Right ventricle myocardium inferior (tissue), 1 donor: Measurements from ENCODE around the gene SRPX. TPM values are rescaled to one million over a fixed set of nuclear protein-coding genes. Genes with fewer than 3 reads are reported as not detected.

Experiments
- ATAC-seq: fragments of 200-7000 bp; cut with Tn5 transposase; one replicate; pipeline ENCODE4 v1.9.1; 2020; ENCODE audit warnings: mild to moderate bottlenecking, moderate library complexity
- DNase-seq: peaks from one replicate; pipeline ENCODE4 v3.0.0; 2021; ENCODE audit errors: missing footprints
- intact Hi-C: fragments of 100-400 bp; cut with DNase I; formaldehyde crosslinking; loops from one replicate; pipeline ENCODE4 v1.11.0; 2022
- total RNA-seq: library from RNA; stranded (reverse); fragmentation: NEBNext Ultra II Directional; extraction: Animal tissue kit (Norgen Biotek cat#: 25700); gene quantifications from one replicate; pipeline ENCODE4 v1.2.1, GENCODE V29; 2021
- donor health status: DM: no; HTN: yes; CAD: no; lungs with severe emphysema.

SRPX gene
- total RNA-seq, 1 donor from 2014 or later: 63.8 TPM

DNA sequence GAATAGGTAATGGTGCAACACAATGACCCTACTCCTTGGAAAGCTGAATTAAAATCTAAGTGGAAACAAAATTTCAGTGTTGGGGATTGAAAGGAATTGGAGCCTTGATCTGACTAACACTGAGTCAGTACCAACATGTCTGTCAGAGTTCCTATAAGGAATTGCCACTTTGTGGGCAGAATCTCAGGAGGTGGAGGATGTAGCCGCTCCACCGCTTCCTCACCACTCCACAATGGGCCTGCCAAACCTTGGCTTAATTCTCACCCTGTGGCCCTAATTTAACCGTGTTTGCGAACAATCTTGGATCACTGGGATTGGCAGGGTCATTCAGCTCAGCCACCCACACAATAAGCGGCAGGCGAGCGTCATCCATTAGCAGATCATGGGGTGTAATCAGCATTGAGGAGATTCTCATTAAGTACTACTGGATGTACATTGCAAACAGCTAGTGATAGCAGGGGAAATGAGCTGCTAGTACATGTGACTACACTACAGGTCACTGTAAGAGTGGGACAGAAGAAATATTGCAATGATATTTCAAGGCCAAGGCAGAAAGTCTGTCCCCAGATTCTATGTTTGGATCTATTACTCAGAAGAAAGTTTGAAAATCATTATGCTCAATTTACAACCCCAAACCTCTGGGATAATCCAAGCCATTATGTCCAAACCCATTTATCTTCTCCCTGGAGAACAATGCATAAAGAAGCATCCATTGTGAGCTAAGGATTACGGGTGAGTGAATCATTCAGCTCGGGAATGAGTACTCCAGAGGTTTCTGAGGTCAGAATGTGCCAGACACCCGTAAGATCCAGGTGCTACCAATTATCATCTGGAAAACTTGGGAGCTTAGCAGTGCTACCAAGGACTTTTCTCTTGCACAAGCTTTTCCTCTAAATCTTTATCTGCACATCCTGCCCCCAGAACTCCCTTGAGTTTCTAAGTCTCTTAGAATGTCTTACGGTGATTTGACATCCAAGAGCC is 5.8 kb downstream of the SRPX start:
- intact Hi-C loops: no loop called here
- ATAC-seq: peak; percentile 84
- DNase-seq: no peak

DNA sequence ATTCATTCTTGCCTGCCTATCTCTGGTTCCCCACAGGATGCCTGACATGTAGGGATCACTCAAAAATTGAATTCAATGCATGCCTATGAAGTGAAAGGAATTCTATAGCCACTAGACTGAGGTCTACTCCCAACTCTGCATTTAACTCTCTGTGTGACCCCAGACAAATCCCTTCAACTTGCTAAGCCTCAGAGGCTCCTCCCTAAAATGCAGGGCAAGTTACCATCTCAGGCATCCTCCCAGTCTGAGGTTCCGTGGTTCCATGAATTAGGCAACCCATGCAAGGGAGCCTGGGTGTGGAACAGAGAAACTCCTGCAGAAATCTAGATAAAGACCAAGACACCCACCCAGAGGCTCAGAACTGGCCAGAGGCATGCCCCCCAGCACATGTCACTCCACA is 6.6 kb downstream of the SRPX start:
- ATAC-seq: no peak
- intact Hi-C loops: no loop called here
- DNase-seq: no peak

DNA sequence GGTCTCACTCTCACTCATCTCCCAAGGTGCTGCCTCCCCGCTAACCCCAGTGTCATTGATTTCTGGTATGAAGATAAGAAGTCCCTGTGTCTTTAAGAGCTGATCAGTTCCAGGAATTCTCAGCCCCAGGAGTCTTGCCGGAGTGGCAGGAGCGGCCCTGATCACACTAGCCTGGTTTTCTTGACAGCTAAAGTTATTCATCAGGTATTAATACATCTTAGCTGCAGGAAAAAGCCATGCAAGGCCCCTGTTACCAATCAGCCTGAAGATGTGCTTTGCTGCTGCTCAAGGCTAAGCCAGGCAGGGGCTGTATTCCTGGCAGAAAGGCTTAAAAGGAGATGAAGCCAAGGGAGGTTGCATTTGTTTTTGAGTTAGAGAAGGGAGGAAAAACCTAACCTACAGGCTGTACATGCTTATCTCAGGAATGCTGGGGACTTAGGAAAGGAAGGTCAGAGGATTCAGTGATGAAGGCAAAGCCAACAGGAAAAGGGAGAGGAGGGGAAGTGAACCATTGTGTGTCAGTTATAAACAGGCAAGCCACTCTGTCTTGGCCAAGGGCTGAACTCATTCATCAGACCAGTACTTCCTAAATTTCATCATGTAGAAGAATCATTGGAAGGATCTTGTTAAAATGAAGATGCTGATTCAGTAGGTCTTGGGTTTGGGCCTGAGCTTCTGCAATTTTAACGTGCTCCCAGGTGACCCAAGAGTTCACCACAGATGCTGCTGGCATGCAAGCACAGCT is 8.6 kb downstream of the SRPX start:
- DNase-seq (no peak), ATAC-seq (no peak)
- intact Hi-C loops: no loop called here

DNA sequence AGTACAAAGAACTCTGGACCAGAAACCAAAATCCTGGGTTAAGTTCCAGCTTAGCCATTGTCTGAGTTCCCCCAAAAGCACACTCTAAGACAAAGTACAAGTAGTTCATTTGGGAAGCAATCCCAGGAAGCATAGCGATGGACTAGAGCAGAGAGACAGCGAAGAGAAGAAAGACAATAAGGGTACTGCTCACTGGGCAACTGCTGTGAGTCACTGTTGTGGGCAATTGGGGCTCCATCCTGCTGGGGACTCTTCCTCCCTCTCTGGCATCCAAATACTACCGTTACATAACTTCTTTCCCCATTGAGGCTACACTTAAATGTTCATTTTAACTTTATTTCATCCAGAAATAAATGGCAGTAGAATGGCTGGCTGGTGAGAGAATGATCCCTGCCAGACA is 14.1 kb downstream of the SRPX start:
- no peak for DNase-seq
- ATAC-seq: no peak
- intact Hi-C loops: no loop called here

DNA sequence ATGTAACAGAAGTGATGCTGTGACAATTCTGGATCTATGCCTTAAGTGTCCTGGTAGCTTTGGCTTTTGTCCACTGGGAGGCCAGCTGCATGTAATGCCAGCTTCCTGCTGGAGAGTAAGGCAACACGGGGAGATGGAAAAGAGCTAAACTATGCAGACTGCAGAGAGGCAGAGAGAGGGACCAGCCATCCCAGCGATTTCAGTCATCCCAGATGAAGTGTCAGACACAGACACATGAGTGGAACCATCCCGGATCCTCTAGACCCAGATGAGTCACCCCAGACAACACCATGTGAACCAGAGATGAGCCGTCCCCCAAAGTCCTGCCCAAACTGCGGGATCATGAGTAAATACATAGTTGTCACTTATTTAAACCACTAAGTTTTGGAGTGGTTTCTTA is 14.6 kb downstream of the SRPX start:
- intact Hi-C loops: no loop called here
- DNase-seq: no peak
- no peak for ATAC-seq

DNA sequence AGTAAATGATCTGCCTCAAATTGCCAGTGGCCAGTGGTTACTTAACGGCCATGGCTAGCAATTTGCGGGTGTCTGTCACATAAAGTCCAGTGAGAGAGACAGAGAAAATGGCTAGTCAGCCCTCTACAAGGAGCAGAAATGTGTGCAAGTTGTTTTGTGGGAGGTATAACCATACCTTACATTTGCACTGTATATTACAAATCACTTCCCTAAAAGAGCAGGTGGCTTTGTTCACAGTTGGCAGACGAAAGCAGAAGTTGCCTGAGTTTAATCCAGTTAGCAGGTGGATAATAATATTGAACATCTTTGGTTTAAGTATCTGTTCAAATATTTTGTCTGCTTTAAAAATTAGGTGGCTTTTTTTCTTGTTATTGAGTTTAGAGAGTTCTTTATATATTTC is 15.6 kb downstream of the SRPX start:
- DNase-seq (no peak), ATAC-seq (no peak)
- intact Hi-C loops: no loop called here

DNA sequence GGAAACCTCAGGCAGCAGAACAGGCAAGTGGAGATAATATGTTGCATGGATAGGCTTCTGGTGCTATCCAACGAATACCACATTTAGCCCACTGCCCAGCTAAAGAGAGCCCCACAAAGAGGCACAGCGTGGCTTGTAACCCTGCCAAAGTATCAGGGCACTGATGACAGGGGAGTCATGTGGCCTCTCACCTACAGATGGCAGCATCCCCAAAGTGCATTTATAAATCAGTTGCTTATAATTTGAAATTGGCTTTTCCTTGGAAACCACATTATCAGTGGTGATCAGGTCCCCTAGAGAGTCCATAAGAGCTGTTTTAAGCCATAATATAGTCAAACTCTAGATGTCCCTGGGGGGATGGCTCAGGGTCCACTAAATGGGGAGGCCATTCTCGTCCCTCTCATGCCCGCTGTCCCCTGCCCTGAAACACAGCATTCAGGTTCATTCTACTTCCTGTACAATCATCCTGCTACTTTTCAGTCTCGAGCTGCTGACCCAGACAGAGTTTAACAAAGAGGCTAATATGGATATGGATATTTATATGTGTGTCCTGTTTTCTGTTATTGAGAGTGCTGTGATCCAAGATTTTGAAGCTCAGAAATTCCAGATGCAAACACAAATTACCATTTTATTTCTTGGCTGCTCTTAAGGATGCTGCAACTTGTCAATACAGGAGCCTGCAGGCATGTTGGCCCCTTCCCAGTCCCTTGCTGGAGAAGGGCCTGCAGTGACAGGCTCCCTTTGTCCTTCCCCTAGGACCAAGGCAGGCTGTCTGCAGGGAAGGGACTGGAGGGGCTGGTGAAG is 28.5 kb downstream of the SRPX start:
- ATAC-seq (no peak), DNase-seq (peak; percentile 35)
- intact Hi-C loops: loop anchor here (2.0 to 5.0 kb wide), 2 partner anchors 91 to 135 kb away; partner anchors contain the start of gene RPGR

DNA sequence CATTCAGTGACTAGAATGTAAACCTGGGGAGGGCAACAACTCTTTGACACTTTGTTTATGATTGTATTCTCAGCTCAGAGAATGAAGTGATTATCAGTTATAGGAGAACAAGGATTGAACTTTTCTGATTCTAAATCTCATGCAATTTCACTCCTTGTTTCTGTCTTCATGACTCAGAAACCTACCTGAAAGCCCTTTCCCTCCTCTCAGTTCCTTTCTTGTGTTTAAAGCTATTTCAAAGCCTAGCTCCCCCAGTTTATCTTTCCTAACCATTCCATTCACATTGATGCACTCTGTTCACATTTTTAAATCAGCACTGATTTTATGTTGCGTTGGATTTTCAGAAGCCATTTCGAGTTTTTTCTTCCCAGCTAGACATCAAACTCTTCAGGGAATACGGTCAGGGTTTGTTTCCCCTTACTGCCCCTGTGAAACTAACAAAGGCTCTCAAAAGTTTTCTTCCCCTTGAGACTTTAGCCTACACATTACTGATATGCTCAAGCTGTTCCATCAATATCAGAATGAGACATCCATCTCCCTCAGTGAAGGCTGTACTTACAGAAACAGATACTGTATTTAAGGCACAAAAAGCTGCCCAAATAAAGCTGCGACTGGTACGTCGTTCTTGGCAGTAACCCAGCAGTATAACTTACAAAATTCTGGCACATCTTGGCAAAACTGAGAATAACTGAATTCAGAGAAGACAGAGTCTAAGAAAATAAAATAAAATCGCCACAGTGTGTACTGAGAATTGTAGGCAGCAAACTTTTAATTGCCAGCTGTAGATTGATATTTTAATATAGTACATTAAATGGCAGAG is 31.0 kb downstream of the SRPX start:
- ATAC-seq: no peak
- intact Hi-C loops: loop anchor here (5.0 kb wide), 1 partner anchor 138 kb away; the partner anchor contains the start of gene RPGR

DNA sequence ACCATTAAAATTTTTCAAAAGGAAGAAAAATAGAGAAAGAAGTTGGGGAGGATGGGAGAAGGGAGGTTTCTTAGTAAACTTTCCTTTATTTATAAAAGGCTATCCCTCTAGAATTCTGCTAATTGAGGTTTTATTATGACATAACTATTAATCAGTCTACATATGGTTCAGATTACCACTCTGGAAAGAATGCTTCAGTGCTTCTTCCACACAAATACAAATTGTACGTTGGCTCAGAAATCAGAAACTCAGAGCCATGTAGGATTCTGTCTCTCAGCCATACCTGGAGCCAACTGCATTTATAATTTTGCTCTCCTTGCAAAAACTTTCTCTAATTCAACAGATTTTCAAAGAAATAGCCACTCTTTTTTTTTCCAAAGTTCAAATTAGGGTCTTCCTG is 37.1 kb downstream of the SRPX start:
- no peak for DNase-seq
- intact Hi-C loops: no loop called here
- ATAC-seq: no peak

More for the DNA sequence above, 31.0 kb downstream of the SRPX start:
- no peak for DNase-seq

DNA sequence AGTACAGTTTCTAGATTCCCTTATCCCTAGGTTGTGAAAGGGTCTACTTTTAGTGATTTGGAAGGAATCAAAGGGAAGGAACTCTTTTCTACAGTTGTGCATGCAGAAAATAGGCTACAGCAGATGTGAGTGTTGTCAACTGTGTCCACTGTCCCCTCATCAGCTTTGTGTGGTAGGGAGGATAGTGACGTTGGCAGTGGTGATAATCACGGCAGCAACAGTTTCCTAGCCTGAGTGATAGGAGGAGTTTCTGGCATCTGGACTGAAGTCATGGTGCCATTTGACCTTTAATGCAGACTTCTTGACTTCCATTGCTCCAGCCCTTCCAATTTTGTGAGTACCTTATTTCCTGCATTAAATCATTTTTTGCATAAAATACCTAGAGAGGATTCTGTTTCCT is 39.3 kb downstream of the SRPX start:
- intact Hi-C loops: no loop called here
- ATAC-seq (no peak), DNase-seq (no peak)

DNA sequence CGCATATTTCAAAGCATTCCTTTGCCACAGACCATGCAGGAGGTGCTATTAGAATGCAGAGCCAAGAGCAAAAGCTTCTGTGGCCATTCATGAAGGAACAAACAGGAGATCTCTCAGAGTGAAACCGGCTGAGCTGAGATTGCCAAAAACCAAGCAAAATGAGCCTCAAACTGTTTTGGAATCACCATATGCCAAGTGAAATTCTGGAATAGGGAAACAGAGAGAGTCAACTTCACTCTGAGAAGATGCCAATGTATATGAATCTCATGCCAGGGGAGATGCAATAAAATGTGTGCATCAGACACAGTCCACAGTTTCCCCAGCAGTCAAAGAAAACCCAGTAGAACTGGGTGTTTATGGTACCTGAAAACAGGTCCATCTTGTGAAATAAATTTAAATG is 42.3 kb downstream of the SRPX start:
- no peak for DNase-seq
- intact Hi-C loops: no loop called here
- no peak for ATAC-seq

DNA sequence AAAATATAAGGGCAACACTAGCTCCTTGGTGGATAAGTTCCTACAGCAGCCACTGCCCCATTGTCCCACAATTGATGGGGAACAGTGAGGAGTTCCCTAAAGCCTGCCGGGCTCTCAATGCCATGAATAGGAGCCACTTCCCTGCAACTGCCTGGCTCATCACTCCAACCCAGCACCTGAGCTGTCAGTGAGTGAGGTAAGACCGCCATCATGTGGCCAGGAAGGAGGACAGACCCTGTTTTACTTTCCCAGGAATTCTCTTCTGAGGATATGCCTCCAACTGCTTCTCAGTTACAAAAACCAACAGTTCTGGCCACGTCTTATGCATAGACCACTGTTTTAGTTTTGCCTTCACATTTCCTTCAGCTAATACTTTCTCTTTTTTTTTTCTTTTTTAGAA is 45.5 kb downstream of the SRPX start:
- intact Hi-C loops: no loop called here
- ATAC-seq (no peak), DNase-seq (no peak)

DNA sequence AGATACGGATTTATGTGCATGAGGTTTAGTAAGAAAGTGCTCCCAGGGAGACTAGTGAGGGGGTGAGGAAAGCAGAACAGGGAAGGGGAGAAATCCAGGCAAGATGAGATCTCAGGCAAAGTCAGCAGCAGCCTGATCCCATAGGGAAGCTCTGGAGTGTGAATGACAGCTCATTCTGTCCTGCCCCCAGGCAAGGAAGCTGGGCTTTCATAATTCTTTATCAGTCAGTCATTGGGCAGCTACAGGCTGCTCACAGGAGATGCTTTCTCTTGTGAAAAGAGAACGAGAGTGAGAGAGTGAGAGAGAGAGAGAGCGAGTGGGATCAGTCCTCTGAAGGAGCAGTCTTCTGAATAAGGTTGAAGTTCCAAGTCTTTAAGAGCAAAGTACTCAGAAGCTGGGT is 48.1 kb downstream of the SRPX start:
- intact Hi-C loops: no loop called here
- ATAC-seq (no peak), DNase-seq (no peak)

DNA sequence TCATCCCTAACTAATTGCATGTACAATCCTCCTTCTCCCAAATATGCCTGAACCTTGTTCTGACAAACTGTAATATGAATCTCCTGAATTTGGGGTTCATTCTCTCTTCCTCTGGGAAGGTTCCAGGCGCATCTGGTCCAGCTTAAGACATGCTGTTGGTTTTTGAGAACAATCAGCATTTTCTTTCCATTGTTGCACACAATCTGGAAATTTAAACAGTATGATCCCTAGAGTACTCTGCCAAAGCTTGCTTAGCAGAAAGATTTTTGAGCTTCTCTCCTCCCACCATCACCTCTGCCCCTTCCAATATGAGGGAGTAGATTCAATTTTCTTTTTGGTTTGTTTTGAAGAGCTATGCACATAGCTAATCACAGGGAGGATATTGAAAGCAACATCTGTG is 50.1 kb downstream of the SRPX start:
- DNase-seq (no peak), ATAC-seq (no peak)
- intact Hi-C loops: no loop called here

DNA sequence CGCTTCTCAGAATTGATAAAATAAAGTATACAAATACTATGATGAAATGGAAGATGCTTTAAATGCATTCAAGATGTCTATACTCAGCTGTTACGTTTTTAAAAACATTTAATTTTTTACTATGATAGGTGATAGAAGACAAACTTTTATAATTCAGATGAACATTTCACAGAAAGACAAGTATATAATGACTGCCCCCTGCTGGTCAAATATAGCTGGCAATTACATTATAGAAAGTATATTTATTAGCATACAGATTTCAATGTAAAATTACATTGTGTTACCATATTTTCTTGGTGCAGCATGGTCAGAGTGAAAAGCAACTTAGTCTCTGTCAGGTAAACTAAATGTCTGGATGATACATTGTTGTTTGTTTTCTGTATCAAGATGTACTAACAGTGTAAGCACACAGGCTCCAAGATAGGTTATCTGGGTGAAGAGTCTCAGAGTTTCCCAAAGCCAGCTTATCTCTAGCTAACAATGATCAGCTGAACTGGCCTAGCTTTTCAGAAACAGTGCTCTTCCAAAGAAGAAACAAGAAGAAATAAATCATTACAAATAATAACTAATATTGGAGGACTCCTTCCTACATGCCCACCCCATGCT is 54.1 kb downstream of the SRPX start:
- intact Hi-C loops: no loop called here
- no peak for DNase-seq
- no peak for ATAC-seq

DNA sequence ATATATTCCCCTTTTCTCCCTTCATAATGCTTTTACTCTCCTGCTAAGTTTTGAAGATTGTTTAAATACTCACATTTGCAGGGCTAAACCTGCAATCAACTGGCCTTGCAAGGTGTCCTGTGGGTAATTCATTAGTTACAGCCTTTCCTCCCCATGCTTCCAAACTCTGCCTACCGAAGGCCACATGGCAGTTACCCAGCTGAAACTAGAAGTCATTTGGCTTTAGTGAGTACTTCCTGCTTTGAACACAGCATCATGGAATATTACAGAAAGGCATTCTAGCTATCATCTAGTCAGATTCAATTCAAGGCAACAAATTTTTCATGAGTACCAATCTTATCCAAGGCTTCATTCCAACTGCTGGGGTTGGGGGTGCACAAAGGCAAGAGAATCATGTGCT is 55.6 kb downstream of the SRPX start:
- DNase-seq (no peak), ATAC-seq (no peak)
- intact Hi-C loops: no loop called here

DNA sequence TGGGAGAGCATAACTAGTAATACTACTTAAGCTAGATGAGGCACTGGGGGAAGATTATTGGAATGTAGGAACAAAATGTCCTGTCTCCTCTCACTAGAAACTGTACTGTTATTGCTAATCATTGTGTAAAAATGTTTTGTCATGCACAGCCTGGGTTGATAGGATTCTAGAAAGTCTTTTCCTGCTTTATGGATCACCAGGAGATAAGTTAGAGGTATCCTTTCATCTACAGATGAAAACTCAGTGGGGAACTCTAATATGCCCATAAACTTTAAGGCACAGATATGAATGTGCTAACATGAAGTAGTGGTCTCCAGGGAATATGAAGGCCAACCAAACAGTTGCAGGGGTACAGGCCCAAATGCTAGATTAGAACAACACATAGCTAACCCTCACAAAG is 57.5 kb downstream of the SRPX start:
- DNase-seq (no peak), ATAC-seq (no peak)
- intact Hi-C loops: no loop called here

DNA sequence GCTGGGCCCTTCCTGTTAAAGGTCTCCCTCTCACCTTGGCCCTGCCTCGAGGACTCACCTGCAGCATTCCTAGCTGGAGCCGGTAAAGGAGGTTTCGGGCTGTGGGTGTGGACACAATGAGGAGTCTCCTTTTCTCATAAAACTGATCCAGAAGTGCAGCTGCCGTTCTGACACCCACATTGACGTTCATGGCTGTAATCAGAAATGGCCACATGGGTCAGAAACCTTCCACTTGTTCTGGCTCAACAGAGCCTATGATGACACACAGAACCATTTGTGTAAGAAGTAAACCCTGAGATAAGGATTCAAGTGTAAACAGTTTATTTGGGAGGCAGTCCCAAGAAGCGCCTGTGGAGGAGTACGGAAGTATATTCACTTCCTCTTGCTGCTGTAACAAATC is 63.8 kb downstream of the SRPX start:
- no peak for DNase-seq
- intact Hi-C loops: no loop called here
- ATAC-seq: no peak
